ENCODE results near the gene CDC42SE1.

Gene CDC42SE1

GRCh38 chr1:151050051-151050688 is 9.3 kb downstream of the CDC42SE1 start:
- Histone ChIP-seq H3K36me3 (ENCODE audit: control insufficient read depth, insufficient read depth, low read length) (peaks cover 15% of the 10 kb centered on the region), H3K4me3 (replicated peaks; ENCODE audit: low read depth, low read length) (no peak overlapping the region)
- TF ChIP-seq CTCF (IDR thresholded peaks at IDR 0.05; ENCODE audit: insufficient read depth, low read length, poor library complexity, severe bottlenecking) = no peak

GRCh38 chr1:151049458-151049857 is 10.0 kb downstream of the CDC42SE1 start:
- TF ChIP-seq CTCF (IDR thresholded peaks at IDR 0.05; ENCODE audit: insufficient read depth, low read length, poor library complexity, severe bottlenecking) = no peak

More at GRCh38 chr1:151050051-151050688, 9.3 kb downstream of the CDC42SE1 start:
- no peaks in the 10 kb centered on the region for H3K27me3 ChIP-seq (replicated peaks; ENCODE audit: control insufficient read depth, insufficient read depth, low read length)
- DNase-seq (ENCODE audit: extremely low read depth, insufficient read length) = no peak

GRCh38 chr1:151048645-151049032 is 10.8 kb downstream of the CDC42SE1 start:
- H3K36me3 ChIP-seq (ENCODE audit: control insufficient read depth, insufficient read depth, low read length) = peaks cover 7% of the 10 kb centered on the region
- peak overlapping the region; percentile 68 for H3K4me3 ChIP-seq (replicated peaks; ENCODE audit: low read depth, low read length)
- no peak for TF ChIP-seq CTCF (IDR thresholded peaks at IDR 0.05; ENCODE audit: insufficient read depth, low read length, poor library complexity, severe bottlenecking)
- no peak for DNase-seq (ENCODE audit: extremely low read depth, insufficient read length)
- H3K27me3 ChIP-seq (replicated peaks; ENCODE audit: control insufficient read depth, insufficient read depth, low read length) = no peaks in the 10 kb centered on the region

More at GRCh38 chr1:151049458-151049857, 10.0 kb downstream of the CDC42SE1 start:
- DNase-seq (ENCODE audit: extremely low read depth, insufficient read length) = no peak
- no peak overlapping the region for H3K4me3 ChIP-seq (replicated peaks; ENCODE audit: low read depth, low read length)
- H3K36me3 ChIP-seq (ENCODE audit: control insufficient read depth, insufficient read depth, low read length) = peaks cover 11% of the 10 kb centered on the region
- no peaks in the 10 kb centered on the region for H3K27me3 ChIP-seq (replicated peaks; ENCODE audit: control insufficient read depth, insufficient read depth, low read length)

GRCh38 chr1:151047925-151048644 is 11.3 kb downstream of the CDC42SE1 start:
- peak; percentile 68 for DNase-seq (ENCODE audit: extremely low read depth, insufficient read length)
- Histone ChIP-seq H3K36me3 (ENCODE audit: control insufficient read depth, insufficient read depth, low read length) (peaks cover 7% of the 10 kb centered on the region), H3K4me3 (replicated peaks; ENCODE audit: low read depth, low read length) (peak overlapping the region; percentile 68), H3K27me3 (replicated peaks; ENCODE audit: control insufficient read depth, insufficient read depth, low read length) (no peaks in the 10 kb centered on the region)
- peak; percentile 57 for TF ChIP-seq CTCF (IDR thresholded peaks at IDR 0.05; ENCODE audit: insufficient read depth, low read length, poor library complexity, severe bottlenecking)

GRCh38 chr1:151047591-151047924 is 11.9 kb downstream of the CDC42SE1 start, which contains the start of gene C1orf56:
Gene C1orf56 (plus strand): TSS chr1:151047751. CDS start chr1:151047848, 97 bp downstream.
- H3K4me3 ChIP-seq (replicated peaks; ENCODE audit: low read depth, low read length) = peak within 1 kb of the TSS; percentile 68
- DNase-seq (ENCODE audit: extremely low read depth, insufficient read length) = peak; percentile 80
- no peaks in the 10 kb centered on the region for H3K27me3 ChIP-seq (replicated peaks; ENCODE audit: control insufficient read depth, insufficient read depth, low read length)
- H3K36me3 ChIP-seq (ENCODE audit: control insufficient read depth, insufficient read depth, low read length) = peaks cover 2% of the 10 kb centered on the region
- no peak for TF ChIP-seq CTCF (IDR thresholded peaks at IDR 0.05; ENCODE audit: insufficient read depth, low read length, poor library complexity, severe bottlenecking)
